HUES48 (cell line): Measurements from ENCODE around the gene LINC00237.

Experiments used
- H3K27ac ChIP-seq: one replicate; pipeline ENCODE4 v1.7.0; 2013; ENCODE audit warnings: low read depth, low read length, inconsistent platforms
- H3K27me3 ChIP-seq: 2 replicates; pipeline ENCODE4 v1.6.1; 2013; ENCODE audit warnings: mild to moderate bottlenecking, low read length; ENCODE audit not compliant: control insufficient read depth, insufficient read depth
- H3K36me3 ChIP-seq: 2 replicates; pipeline ENCODE4 v1.6.1; 2013; ENCODE audit warnings: low read length; ENCODE audit not compliant: control insufficient read depth, insufficient read depth
- H3K4me1 ChIP-seq: 2 replicates; pipeline ENCODE4 v1.6.1; 2013; ENCODE audit warnings: mild to moderate bottlenecking, low read length; ENCODE audit not compliant: control insufficient read depth, insufficient read depth
- H3K4me3 ChIP-seq: 2 replicates; pipeline ENCODE4 v1.5.1; 2013; ENCODE audit warnings: mild to moderate bottlenecking, low read depth, low read length
- H3K9ac ChIP-seq: 2 replicates; pipeline ENCODE4 v1.6.1; 2013; ENCODE audit warnings: mild to moderate bottlenecking, low read depth, low read length, moderate library complexity
- H3K9me3 ChIP-seq: 2 replicates; pipeline ENCODE4 v1.6.1; 2013; ENCODE audit warnings: low read length; ENCODE audit not compliant: control insufficient read depth, insufficient read depth

LINC00237 gene

DNA sequence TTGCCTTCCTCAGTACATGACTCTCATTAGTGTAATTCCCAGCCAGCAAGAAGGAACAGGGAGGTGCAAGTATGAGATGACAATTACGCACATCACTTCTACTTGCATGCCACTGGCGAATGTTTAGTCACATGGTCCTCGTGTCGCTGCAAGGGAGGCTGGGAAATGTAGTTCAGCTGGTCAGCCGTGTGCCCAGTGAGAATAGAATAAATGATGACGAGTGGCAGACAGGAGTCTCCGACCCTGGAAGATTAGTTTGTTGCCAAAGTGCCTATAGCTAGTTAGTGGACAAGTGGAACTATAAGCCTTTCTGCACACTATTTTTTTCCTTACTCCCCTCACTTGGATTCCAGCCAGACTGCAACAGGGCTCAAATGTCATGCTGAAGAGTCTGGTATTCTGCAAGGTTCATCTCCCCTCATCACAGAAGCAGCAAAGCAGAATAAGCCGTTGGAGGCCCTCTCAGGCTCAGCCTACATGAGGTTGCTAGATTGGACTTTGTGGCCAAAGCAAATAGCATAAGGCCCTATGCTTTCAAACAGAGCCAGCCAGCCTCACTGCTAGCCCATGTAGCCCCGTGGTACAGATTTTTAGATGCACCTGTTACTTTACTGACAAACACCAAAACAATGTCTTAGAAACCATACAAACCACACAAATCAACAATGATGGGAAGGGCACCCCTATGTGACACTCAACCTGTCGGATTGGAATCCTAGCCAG lies 9.7 kb downstream of the LINC00237 start:
- H3K27me3 ChIP-seq = peaks cover 57% of the 10 kb centered on the region
- H3K4me3 ChIP-seq = no peak overlapping the region
- no peaks in the 10 kb centered on the region for H3K36me3 ChIP-seq
- H3K9me3 ChIP-seq = no peaks in the 10 kb centered on the region
- H3K4me1 ChIP-seq = peaks cover 28% of the 10 kb centered on the region
- H3K9ac ChIP-seq = no peak overlapping the region
- no peak overlapping the region for H3K27ac ChIP-seq

DNA sequence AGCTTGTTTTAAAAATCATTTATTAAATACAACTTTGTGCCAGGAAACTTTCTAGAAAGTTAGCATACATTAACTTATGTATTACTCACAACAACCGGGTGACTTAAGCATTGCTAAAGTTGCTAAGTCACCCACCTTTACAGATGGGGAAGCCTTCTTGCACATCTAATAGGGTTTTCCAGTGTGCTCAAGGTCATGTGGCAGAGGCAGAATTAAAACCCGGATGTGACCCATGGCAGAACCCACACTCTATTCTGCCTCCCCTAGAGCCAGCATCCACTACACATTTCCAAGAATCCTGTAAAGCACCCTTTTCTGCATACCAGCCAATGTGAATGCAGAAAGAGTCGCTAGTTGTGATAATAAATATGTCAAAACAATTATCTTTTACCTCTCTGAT lies 13.4 kb downstream of the LINC00237 start:
- Histone ChIP-seq H3K27ac (no peak overlapping the region), H3K9me3 (no peaks in the 10 kb centered on the region), H3K4me1 (peaks cover 44% of the 10 kb centered on the region), H3K27me3 (peaks cover 21% of the 10 kb centered on the region), H3K4me3 (no peak overlapping the region), H3K36me3 (no peaks in the 10 kb centered on the region), H3K9ac (no peak overlapping the region)

DNA sequence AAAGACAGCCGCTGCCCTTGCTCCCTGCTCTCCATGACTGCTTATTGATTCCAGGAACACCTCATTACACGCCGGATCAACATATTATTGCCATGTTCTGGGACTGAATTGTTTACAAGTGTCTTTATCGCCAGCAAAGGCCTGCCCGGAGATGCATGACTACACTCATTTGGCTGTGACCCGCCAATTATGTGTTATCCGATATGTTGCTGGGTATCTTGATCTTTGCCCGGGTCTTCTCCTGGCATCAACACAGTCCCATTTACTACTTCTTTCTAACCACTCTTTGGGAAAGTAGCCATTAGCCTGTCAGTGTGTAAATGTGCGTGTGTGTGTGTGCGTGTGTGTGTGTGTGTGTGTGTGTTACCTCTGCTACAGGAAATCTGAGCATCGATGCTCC lies 15.4 kb downstream of the LINC00237 start:
- Histone ChIP-seq H3K27me3 (peaks cover 7% of the 10 kb centered on the region; the same call in 1 of the 2 replicates), H3K4me3 (peak overlapping the region; percentile 45), H3K36me3 (no peaks in the 10 kb centered on the region), H3K4me1 (peaks cover 44% of the 10 kb centered on the region), H3K27ac (no peak overlapping the region), H3K9me3 (no peaks in the 10 kb centered on the region), H3K9ac (no peak overlapping the region; the same call in 1 of the 2 replicates)

DNA sequence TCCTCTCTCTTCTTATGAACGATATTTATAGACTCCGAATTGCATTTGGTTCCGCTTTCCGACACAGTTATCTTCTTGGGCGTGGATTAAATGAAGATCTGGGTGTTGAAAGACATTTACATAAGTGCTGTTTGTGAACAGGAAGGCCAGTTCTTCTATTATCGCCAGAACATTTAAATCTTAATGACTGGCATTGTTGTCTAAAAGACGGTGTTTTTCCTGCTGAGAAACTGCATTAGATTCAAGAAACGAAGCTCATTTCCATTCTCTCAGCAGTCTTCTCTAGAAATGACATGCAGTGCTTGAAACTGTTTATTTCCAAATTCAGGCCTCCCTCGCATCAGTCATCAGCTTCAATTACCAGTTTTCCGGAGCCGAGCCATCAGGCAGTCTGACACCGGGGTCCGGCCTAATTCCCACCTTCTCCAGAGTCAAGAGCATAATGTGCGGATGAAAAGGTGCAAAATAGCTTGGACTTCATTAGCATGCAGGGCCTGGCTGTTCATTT lies 16.0 kb downstream of the LINC00237 start:
- peaks cover 44% of the 10 kb centered on the region for H3K4me1 ChIP-seq
- no peaks in the 10 kb centered on the region for H3K36me3 ChIP-seq
- no peaks in the 10 kb centered on the region for H3K9me3 ChIP-seq
- no peak overlapping the region; the same call in 1 of the 2 replicates for H3K9ac ChIP-seq
- H3K27me3 ChIP-seq = peaks cover 7% of the 10 kb centered on the region; the same call in 1 of the 2 replicates
- peak overlapping the region; percentile 45 for H3K4me3 ChIP-seq
- peak overlapping the region; percentile 16 for H3K27ac ChIP-seq

DNA sequence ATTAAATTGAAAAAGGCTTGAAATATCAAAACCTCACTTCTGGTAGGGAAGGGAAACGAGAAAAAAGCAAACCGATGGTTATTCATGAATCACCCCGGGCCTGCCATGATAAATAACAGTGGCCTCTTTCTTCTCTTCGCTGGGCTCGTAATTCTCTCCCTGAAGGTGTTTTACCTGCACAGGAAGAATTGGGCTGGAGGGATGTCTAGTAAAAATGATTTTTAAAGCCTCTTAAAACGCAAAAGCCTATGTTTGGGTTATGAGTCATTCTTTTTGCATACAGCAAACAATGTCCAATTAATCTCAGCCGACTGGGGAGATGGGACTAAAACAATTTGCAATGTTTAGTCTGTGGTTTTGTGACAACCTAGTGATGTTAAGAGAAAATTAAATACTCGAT lies 16.8 kb downstream of the LINC00237 start:
- Histone ChIP-seq H3K27me3 (peaks cover 6% of the 10 kb centered on the region; the same call in 1 of the 2 replicates), H3K9me3 (no peaks in the 10 kb centered on the region), H3K36me3 (no peaks in the 10 kb centered on the region), H3K9ac (no peak overlapping the region; the same call in 1 of the 2 replicates), H3K4me3 (peak overlapping the region; percentile 45; the same call in 1 of the 2 replicates), H3K4me1 (peaks cover 44% of the 10 kb centered on the region), H3K27ac (no peak overlapping the region)

DNA sequence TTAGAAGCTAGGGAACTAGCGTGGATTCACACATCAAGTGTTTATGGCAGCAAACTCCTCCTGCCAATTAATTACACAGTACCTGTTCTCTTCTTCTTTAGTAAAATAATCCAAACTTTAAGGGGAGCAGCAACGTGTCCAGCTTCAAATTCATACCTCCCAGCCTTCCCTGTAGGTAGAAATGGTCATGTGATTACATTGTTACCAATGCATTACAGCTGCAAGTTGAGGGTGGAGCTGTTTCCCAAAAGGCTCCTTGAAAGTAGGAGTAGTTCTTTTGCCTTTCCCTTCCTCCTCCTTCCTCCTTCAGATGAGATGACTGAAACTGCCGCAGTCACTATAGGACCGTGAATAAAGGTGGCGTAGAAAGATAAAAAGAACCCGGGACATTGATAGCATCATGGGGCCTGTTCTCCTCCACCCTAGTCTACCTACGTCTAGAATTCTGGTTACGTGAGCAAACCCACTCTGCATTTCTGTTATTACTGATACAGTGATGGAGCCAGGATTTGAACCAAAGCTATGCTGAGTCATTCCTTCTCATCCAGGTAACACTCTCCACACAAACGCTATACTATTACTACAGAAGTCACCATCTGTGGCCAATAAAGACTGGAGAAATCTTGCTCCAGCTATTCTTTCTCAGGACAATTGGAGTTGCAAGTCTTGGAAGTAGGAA lies 18.2 kb downstream of the LINC00237 start:
- no peaks in the 10 kb centered on the region for H3K9me3 ChIP-seq
- peaks cover 44% of the 10 kb centered on the region for H3K4me1 ChIP-seq
- H3K27ac ChIP-seq = no peak overlapping the region
- H3K27me3 ChIP-seq = no peaks in the 10 kb centered on the region
- no peak overlapping the region for H3K9ac ChIP-seq
- H3K4me3 ChIP-seq = no peak overlapping the region
- H3K36me3 ChIP-seq = no peaks in the 10 kb centered on the region

DNA sequence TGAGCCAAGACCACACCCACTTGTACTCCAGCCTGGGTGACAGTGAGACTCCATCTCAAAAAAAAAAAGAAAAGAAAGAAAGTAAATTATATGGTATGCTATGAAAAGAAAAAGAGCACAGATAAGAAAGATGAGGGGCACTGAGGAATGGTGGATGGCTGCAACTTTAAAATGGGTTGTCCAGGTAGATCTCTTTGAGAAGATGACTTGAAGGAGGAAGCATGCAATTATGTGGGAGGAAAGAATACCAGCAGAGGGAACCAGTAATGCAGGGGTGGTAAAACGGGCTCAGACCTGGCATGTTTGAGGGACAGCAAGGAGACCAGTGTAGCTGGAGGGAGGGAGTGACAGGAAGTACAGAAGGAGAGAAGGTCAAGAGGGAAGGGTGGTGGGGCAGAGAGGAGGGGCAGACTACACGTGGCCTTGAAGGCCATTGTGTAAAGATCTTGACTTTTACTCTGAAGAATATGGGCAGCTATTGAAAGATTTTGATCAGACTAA lies 22.3 kb downstream of the LINC00237 start:
- Histone ChIP-seq H3K9me3 (no peaks in the 10 kb centered on the region), H3K27ac (no peak overlapping the region), H3K27me3 (no peaks in the 10 kb centered on the region), H3K36me3 (no peaks in the 10 kb centered on the region), H3K4me1 (peaks cover 12% of the 10 kb centered on the region), H3K4me3 (no peak overlapping the region), H3K9ac (no peak overlapping the region)

DNA sequence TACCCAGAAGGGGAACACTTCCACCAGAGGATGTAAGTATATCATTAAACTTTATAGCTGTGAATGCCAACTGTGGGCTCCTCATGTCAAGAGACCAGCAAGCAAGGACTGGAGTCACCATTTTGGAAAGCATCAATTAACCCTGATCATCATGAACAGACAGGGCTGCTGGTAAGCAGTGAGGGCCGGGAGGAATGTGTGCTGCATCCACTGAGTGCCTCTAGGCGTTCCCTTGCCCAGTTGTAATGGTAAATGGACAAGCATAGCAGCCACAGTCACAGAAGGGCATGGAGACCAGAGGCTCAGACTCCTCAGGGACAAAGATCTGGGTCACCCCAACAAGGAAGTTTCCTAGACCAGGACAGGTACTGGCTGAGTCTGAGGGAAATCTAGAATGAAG lies 23.6 kb downstream of the LINC00237 start:
- Histone ChIP-seq H3K4me3 (no peak overlapping the region), H3K36me3 (no peaks in the 10 kb centered on the region), H3K27ac (no peak overlapping the region), H3K4me1 (0 out of 2 replicates have a peak, but pooled peaks cover under 1% of the 10 kb centered on the region), H3K9me3 (no peaks in the 10 kb centered on the region), H3K27me3 (no peaks in the 10 kb centered on the region), H3K9ac (no peak overlapping the region)

DNA sequence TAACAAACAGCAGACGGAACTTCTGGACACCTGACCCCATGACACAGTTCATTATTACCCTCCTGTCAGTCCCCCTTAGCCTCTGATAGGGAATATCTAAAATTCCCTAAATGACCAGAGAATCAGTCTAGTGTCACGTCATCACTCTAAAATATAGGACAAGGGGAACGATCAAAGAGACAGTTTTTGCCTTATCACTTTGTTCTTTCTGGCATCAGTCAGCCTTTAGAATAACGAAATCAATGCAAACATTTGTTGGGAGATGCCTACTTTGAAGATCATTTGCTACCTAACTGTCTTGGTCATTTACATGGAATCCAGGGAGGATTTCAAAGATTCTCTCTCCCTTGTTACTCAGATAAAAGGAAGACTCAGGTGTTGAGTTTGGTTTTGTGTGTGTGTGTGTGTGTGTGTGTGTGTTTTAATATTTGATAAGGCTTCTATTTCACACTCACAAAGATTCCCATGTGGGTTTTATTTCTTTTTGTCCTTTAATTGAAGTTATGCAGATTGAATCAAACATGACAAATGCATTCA lies 28.3 kb downstream of the LINC00237 start:
- no peak overlapping the region for H3K27ac ChIP-seq
- H3K4me1 ChIP-seq = no peaks in the 10 kb centered on the region
- no peaks in the 10 kb centered on the region for H3K9me3 ChIP-seq
- no peaks in the 10 kb centered on the region for H3K27me3 ChIP-seq
- H3K4me3 ChIP-seq = no peak overlapping the region
- H3K9ac ChIP-seq = no peak overlapping the region
- H3K36me3 ChIP-seq = no peaks in the 10 kb centered on the region

DNA sequence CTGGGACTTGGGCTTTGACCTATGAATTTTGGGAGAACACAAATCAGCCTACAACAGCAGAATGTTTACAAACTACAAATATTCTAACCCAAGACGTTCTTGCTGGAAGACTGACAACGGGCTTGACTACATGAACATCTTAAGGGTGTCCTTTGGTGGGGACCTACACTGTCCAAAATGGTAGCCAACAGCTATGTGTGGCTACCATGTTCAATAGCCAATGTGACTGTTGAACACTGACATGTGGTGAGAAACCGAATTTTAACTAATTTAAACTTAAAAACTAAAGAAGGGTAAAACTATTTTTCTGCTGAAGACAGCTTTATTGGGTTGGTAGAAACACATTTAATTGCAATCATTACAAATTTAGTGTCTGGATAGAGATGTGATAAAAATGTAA lies 30.1 kb downstream of the LINC00237 start:
- H3K9ac ChIP-seq = no peak overlapping the region
- no peaks in the 10 kb centered on the region for H3K4me1 ChIP-seq
- no peaks in the 10 kb centered on the region for H3K36me3 ChIP-seq
- no peak overlapping the region for H3K4me3 ChIP-seq
- H3K9me3 ChIP-seq = no peaks in the 10 kb centered on the region
- no peaks in the 10 kb centered on the region for H3K27me3 ChIP-seq
- no peak overlapping the region for H3K27ac ChIP-seq

DNA sequence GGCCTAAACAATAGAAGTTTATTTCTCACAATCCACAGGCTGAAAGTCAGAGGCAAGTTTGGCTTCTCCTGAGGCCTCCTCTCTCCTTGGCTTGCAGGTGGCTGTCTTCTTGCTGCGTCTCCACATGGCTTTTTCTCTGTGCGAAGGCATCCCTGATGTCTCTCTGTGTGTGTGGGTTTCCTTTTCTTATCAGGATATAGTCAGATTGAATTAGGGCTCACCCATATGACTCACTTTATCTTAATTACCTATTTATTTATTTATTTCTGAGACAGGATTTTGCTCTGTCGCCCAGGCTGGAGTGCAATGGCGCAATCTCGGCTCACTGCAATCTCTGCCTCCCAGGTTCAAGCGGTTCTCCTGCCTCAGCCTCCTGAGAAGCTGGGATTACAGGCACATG lies 30.7 kb downstream of the LINC00237 start:
- no peaks in the 10 kb centered on the region for H3K27me3 ChIP-seq
- H3K9me3 ChIP-seq = no peaks in the 10 kb centered on the region
- H3K36me3 ChIP-seq = no peaks in the 10 kb centered on the region
- no peak overlapping the region for H3K27ac ChIP-seq
- H3K4me1 ChIP-seq = no peaks in the 10 kb centered on the region
- H3K9ac ChIP-seq = no peak overlapping the region
- H3K4me3 ChIP-seq = no peak overlapping the region
